OCI-LY3 (cell line): ENCODE results near the gene CCNG2.

ENCODE experiments used
- H2AFZ ChIP-seq: fragments of 200-600, 300-600 bp; shearing (Covaris generic); 2 replicates; pipeline ENCODE4 v1.6.0; 2014; ENCODE audit warnings: antibody characterized with exemption, low read depth, low read length
- H3K27ac ChIP-seq: fragments of 200-600, 300-600 bp; sonication (generic); 2 replicates; pipeline ENCODE4 v1.5.1; 2014; ENCODE audit warnings: mild to moderate bottlenecking, low read length, moderate library complexity, mixed read lengths
- H3K27me3 ChIP-seq: fragments of 200-600, 300-600 bp; sonication (generic); 2 replicates; pipeline ENCODE4 v1.6.1; 2014; ENCODE audit warnings: low read depth, low read length, mixed read lengths
- H3K36me3 ChIP-seq: fragments of 200-600, 300-600 bp; sonication (generic); replicated peaks from 2 replicates; pipeline ENCODE3; 2014; ENCODE audit warnings: low read depth, low read length, mixed read lengths
- H3K4me1 ChIP-seq: fragments of 300-600, 200-600 bp; sonication (generic); 2 replicates; pipeline ENCODE4 v1.6.1; 2014; ENCODE audit warnings: low read length, mixed read lengths
- H3K4me2 ChIP-seq: fragments of 200-600, 300-600 bp; sonication (generic); 2 replicates; pipeline ENCODE4 v1.6.1; 2014; ENCODE audit warnings: low read length, mixed read lengths
- H3K4me3 ChIP-seq: fragments of 300-600, 200-600 bp; sonication (generic); 2 replicates; pipeline ENCODE4 v1.5.1; 2014; ENCODE audit warnings: antibody characterized with exemption, mild to moderate bottlenecking, low read length, moderate library complexity
- H3K79me2 ChIP-seq: fragments of 300-600, 200-600 bp; shearing (Covaris generic); 2 replicates; pipeline ENCODE4 v1.6.1; 2014; ENCODE audit warnings: mild to moderate bottlenecking, low read length, mixed read lengths
- H3K9ac ChIP-seq: fragments of 300-600, 200-600 bp; shearing (Covaris generic); 2 replicates; pipeline ENCODE4 v1.6.0; 2014; ENCODE audit warnings: mild to moderate bottlenecking, low read length, moderate library complexity
- H3K9me3 ChIP-seq: fragments of 200-600, 300-600 bp; shearing (Covaris generic); 2 replicates; pipeline ENCODE4 v1.6.1; 2014; ENCODE audit warnings: low read length, mixed read lengths; ENCODE audit not compliant: insufficient read depth
- H4K20me1 ChIP-seq: fragments of 200-600, 300-600 bp; sonication (generic); 2 replicates; pipeline ENCODE4 v1.6.1; 2016; ENCODE audit warnings: low read length, mixed read lengths; ENCODE audit not compliant: insufficient read depth
- EZH2phosphoT487 ChIP-seq: fragments of 200-600 bp; shearing (Covaris generic); IDR thresholded peaks from 2 replicates; pipeline ENCODE4 v1.6.1; 2018; ENCODE audit warnings: antibody characterized with exemption, mixed run types, low read depth
- TF ChIP-seq, protein P1 (sequence below): fragments of 200-600, 300-600 bp; sonication (generic); IDR thresholded peaks from 2 replicates; pipeline ENCODE4 v1.5.1; 2014; ENCODE audit warnings: antibody characterized with exemption, low read length, low read depth

Gene CCNG2

GRCh38 chr4:77123411-77123810 lies 33.6 kb upstream of the CCNG2 start:
- Histone ChIP-seq H3K4me3 (0 out of 2 replicates have a peak overlapping the region, but pooled peaks have one; percentile 19), H3K36me3 (no peaks in the 10 kb centered on the region), H3K27me3 (no peaks in the 10 kb centered on the region), H3K4me1 (peaks cover 65% of the 10 kb centered on the region), H3K27ac (peak overlapping the region; percentile 62), H2AFZ (no peak overlapping the region), H3K4me2 (peak overlapping the region; percentile 62), H4K20me1 (no peaks in the 10 kb centered on the region), H3K9me3 (no peaks in the 10 kb centered on the region), H3K79me2 (no peaks in the 10 kb centered on the region), H3K9ac (0 out of 2 replicates have a peak overlapping the region, but pooled peaks have one; percentile 15)
- TF ChIP-seq, protein P1, sequence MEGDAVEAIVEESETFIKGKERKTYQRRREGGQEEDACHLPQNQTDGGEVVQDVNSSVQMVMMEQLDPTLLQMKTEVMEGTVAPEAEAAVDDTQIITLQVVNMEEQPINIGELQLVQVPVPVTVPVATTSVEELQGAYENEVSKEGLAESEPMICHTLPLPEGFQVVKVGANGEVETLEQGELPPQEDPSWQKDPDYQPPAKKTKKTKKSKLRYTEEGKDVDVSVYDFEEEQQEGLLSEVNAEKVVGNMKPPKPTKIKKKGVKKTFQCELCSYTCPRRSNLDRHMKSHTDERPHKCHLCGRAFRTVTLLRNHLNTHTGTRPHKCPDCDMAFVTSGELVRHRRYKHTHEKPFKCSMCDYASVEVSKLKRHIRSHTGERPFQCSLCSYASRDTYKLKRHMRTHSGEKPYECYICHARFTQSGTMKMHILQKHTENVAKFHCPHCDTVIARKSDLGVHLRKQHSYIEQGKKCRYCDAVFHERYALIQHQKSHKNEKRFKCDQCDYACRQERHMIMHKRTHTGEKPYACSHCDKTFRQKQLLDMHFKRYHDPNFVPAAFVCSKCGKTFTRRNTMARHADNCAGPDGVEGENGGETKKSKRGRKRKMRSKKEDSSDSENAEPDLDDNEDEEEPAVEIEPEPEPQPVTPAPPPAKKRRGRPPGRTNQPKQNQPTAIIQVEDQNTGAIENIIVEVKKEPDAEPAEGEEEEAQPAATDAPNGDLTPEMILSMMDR, result no peak
- TF ChIP-seq EZH2phosphoT487, result no peak

DNA sequence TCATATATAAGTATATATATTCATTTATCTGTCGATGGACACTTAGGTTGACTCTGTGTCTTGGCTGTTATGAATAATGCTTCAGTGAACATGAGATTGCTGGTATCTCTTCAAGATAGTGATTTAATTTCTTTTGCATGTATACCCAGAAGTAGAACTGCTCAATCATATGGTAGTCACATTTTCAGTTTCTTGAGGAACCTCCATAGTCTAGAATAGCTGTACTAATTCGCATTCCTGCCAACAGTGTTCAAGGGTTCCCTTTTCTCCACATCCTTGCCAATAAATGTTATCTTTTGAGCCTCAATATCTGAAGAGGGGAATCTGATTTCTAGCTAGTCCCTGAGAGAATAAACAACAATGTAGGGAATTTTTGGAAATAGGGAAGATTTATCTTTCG lies 32.4 kb upstream of the CCNG2 start:
- no peak overlapping the region for H2AFZ ChIP-seq
- H3K79me2 ChIP-seq, result no peaks in the 10 kb centered on the region
- 0 out of 2 replicates have a peak overlapping the region, but pooled peaks have one; percentile 62 for H3K27ac ChIP-seq
- H3K4me2 ChIP-seq, result peak overlapping the region; percentile 62
- H3K4me1 ChIP-seq, result peaks cover 65% of the 10 kb centered on the region
- no peaks in the 10 kb centered on the region for H3K9me3 ChIP-seq
- H3K36me3 ChIP-seq, result no peaks in the 10 kb centered on the region
- H3K9ac ChIP-seq, result no peak overlapping the region
- H3K4me3 ChIP-seq, result no peak overlapping the region
- TF ChIP-seq EZH2phosphoT487, result no peak
- TF ChIP-seq, protein P1, result no peak
- no peaks in the 10 kb centered on the region for H4K20me1 ChIP-seq
- H3K27me3 ChIP-seq, result no peaks in the 10 kb centered on the region

- Histone ChIP-seq H3K36me3 (no peaks in the 10 kb centered on the region), H2AFZ (no peak overlapping the region), H4K20me1 (no peaks in the 10 kb centered on the region), H3K4me3 (no peak overlapping the region), H3K4me2 (no peak overlapping the region), H3K4me1 (peaks cover 60% of the 10 kb centered on the region), H3K27ac (no peak overlapping the region), H3K9me3 (no peaks in the 10 kb centered on the region), H3K27me3 (no peaks in the 10 kb centered on the region), H3K9ac (no peak overlapping the region), H3K79me2 (no peaks in the 10 kb centered on the region)
- TF ChIP-seq EZH2phosphoT487, result no peak
- TF ChIP-seq, protein P1, result no peak
Observed at GRCh38 chr4:77125961-77126360, 31.0 kb upstream of the CCNG2 start.

DNA sequence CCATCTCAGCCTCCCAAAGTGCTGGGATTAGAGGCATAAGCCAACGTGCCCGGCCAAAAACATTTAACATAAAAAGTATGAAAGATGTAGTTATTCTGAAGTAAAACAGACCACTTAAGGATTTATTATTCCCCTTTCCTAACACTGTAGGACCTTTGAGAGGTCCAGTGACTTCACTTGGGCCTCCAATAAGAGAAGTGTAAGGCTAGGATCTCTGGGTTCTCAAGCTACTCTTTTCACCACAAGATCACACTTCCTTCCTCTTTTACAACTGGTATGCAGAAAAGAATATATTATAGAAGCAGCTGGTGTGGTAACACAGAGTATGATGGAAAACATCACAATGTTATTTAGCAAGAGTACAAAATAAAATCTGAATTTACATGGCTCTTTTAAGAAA lies 30.2 kb upstream of the CCNG2 start:
- no peaks in the 10 kb centered on the region for H3K27me3 ChIP-seq

More for the DNA sequence above, 30.2 kb upstream of the CCNG2 start:
- no peak overlapping the region for H2AFZ ChIP-seq
- peak overlapping the region; percentile 22; the same call in 1 of the 2 replicates for H3K4me3 ChIP-seq
- peak overlapping the region; percentile 61 for H3K27ac ChIP-seq
- no peaks in the 10 kb centered on the region for H3K9me3 ChIP-seq
- no peaks in the 10 kb centered on the region for H4K20me1 ChIP-seq
- no peak for TF ChIP-seq EZH2phosphoT487
- TF ChIP-seq, protein P1, result no peak
- no peaks in the 10 kb centered on the region for H3K36me3 ChIP-seq
- peaks cover 55% of the 10 kb centered on the region for H3K4me1 ChIP-seq
- H3K79me2 ChIP-seq, result no peaks in the 10 kb centered on the region
- no peak overlapping the region for H3K9ac ChIP-seq
- H3K4me2 ChIP-seq, result peak overlapping the region; percentile 55
